ENCODE measurements around the gene FARSB. TPM values are rescaled to one million over a fixed set of nuclear protein-coding genes. Genes with fewer than 3 reads are reported as not detected.

The FARSB gene
- total RNA-seq, 4 donors from 2014 or later, result 11.1 to 14.3 (median 13.0) TPM

DNA sequence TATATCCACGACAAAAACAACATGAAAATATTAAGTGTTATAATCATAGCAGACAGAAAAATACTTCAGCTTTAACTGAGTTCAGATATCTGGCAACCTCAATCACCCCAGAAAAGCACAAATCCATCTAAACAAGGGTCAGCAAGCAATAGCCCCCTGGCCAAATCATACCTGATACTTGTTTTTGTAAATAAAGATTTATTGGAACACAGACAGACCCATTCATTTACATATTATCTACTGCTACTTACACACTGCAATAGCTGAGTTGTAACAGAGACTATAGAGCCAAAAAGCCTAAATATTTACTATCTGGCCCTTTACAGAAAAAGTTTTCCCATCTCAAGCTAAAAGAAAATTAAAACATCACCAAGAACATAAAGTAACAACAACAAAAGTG lies 12.8 kb downstream of the FARSB start:
- Histone ChIP-seq H3K27ac (no peak overlapping the region), H3K27me3 (no peaks in the 10 kb centered on the region), H3K4me3 (no peak overlapping the region), H3K4me1 (no peaks in the 10 kb centered on the region), H3K9me3 (no peaks in the 10 kb centered on the region), H3K36me3 (peaks cover 0 to 93% of the 10 kb centered on the region in 2 donors)
- 88 to 100% methylated on average over 1 of the region's 1 CpG for WGBS, 2 donors (ENCODE audit: low coverage in 1 of 2)
- TF ChIP-seq POLR2A (IDR thresholded peaks at IDR 0.05), result no peak
- no peak for TF ChIP-seq EP300 (IDR thresholded peaks at IDR 0.05)
- no peak for ATAC-seq

GRCh38 chr2:222641336-222641735 lies 14.6 kb downstream of the FARSB start:
- Histone ChIP-seq H3K4me3 (no peak overlapping the region), H3K27me3 (no peaks in the 10 kb centered on the region), H3K4me1 (no peaks in the 10 kb centered on the region), H3K36me3 (peaks cover 0 to 91% of the 10 kb centered on the region in 2 donors), H3K9me3 (no peaks in the 10 kb centered on the region), H3K27ac (no peak overlapping the region)
- WGBS, 2 donors (ENCODE audit: low coverage in 1 of 2), result 95% methylated on average over 2 of the region's 2 CpGs
- TF ChIP-seq EP300 (IDR thresholded peaks at IDR 0.05), result no peak
- no peak for TF ChIP-seq CTCF (IDR thresholded peaks at IDR 0.05)
- no peak for TF ChIP-seq POLR2AphosphoS5 (IDR thresholded peaks at IDR 0.05)
- TF ChIP-seq POLR2A (IDR thresholded peaks at IDR 0.05), result no peak
- no peak for ATAC-seq

GRCh38 chr2:222637067-222637466 lies 18.8 kb downstream of the FARSB start:
- Histone ChIP-seq H3K27ac (no peak overlapping the region), H3K36me3 (peaks cover 0 to 96% of the 10 kb centered on the region in 2 donors), H3K4me3 (no peak overlapping the region), H3K9me3 (no peaks in the 10 kb centered on the region), H3K4me1 (no peaks in the 10 kb centered on the region), H3K27me3 (no peaks in the 10 kb centered on the region)
- ATAC-seq, result no peak
- TF ChIP-seq EP300 (IDR thresholded peaks at IDR 0.05), result no peak
- no peak for TF ChIP-seq CTCF (IDR thresholded peaks at IDR 0.05)
- no peak for TF ChIP-seq POLR2AphosphoS5 (IDR thresholded peaks at IDR 0.05)
- TF ChIP-seq POLR2A (IDR thresholded peaks at IDR 0.05), result no peak
- 90 to 100% methylated on average over 1 of the region's 1 CpG for WGBS, 2 donors (ENCODE audit: low coverage in 1 of 2)

DNA sequence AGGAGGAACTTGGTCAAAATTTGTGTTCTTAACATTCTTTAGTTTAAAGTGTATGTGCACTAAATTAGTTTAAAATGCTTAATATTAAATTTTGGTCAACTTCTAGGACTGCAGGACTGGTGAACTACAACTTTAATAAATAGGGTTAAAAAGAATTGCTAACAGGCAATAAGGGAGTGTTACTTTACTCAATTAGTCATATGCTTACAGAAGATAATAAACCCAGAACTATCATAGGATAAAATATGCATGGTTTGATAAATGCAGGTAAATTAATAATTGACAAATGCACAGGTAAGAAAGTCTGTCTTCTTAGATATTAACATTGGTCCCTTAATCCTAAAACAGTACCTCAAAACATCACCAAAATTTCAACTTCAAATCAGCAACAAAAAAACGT lies 20.6 kb downstream of the FARSB start:
- Histone ChIP-seq H3K27ac (no peak overlapping the region), H3K27me3 (no peaks in the 10 kb centered on the region), H3K36me3 (peaks cover 0 to 96% of the 10 kb centered on the region in 2 donors), H3K4me1 (no peaks in the 10 kb centered on the region), H3K9me3 (no peaks in the 10 kb centered on the region), H3K4me3 (no peak overlapping the region)
- WGBS, 2 donors (ENCODE audit: low coverage in 1 of 2), result 63 to 100% methylated on average over 1 of the region's 1 CpG
- TF ChIP-seq EP300 (IDR thresholded peaks at IDR 0.05), result no peak
- TF ChIP-seq POLR2A (IDR thresholded peaks at IDR 0.05), result no peak
- no peak for TF ChIP-seq POLR2AphosphoS5 (IDR thresholded peaks at IDR 0.05)
- no peak for TF ChIP-seq CTCF (IDR thresholded peaks at IDR 0.05)
- ATAC-seq, result no peak

DNA sequence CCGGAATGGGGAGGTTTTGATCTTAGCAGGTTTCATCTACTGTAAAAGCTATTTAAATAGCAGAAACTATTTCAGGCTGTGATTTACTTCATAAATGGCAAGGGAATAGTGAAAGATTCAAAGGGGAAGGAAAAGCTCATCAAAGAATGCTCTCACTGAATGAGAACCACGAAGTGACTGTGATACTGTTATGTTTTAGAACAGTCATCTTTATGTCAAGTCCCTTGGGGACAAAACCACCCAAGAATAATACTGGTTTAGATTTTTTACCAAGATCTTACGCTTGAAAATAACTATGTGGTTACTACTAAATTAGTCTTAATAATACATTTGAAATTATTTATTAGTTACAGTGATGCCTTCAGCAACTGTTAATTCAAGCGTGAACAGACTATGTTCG lies 28.1 kb downstream of the FARSB start:
- no peak for ATAC-seq
- Histone ChIP-seq H3K4me3 (no peak overlapping the region), H3K9me3 (no peaks in the 10 kb centered on the region), H3K4me1 (no peaks in the 10 kb centered on the region), H3K36me3 (peaks cover 0 to 96% of the 10 kb centered on the region in 2 donors), H3K27ac (no peak overlapping the region), H3K27me3 (no peaks in the 10 kb centered on the region)
- no peak for TF ChIP-seq EP300 (IDR thresholded peaks at IDR 0.05)
- 79 to 90% methylated on average over 5 of the region's 5 CpGs for WGBS, 2 donors (ENCODE audit: low coverage in 1 of 2)

DNA sequence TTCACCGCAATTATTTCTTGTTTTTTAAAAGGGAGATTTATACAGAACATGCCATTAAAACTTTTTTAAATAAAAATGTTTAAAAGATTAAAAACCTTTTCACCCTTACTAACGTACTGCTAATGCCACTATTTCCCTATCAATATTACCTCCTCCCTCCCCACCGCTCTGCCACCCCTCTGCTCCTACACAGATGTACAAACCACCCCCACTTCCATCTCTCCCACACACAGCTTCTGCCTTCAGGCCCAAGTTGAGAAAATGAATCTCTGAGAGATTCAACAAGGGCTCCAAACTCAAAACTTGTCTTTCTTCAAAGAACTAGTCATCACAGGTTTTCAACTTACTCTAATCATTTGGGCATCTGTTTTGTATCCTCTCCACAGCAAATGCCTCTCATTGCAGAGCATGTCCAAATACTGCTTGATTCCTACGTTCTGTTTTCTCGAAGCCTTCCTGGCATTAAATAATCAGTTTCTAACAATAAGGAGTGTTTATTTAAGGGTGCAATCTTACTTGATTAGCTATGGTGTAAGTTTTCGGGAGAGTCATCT lies 32.1 kb downstream of the FARSB start:
- H3K27ac ChIP-seq, result no peak overlapping the region
- 54 to 71% methylated on average over 6 of the region's 6 CpGs for WGBS, 2 donors (ENCODE audit: low coverage in 1 of 2)
- H3K36me3 ChIP-seq, result peaks cover 4 to 95% of the 10 kb centered on the region in 2 donors
- H3K9me3 ChIP-seq, result no peaks in the 10 kb centered on the region
- no peak overlapping the region for H3K4me3 ChIP-seq
- no peak for ATAC-seq
- H3K27me3 ChIP-seq, result no peaks in the 10 kb centered on the region
- TF ChIP-seq CTCF (IDR thresholded peaks at IDR 0.05), result no peak
- no peak for TF ChIP-seq POLR2AphosphoS5 (IDR thresholded peaks at IDR 0.05)
- no peak for TF ChIP-seq EP300 (IDR thresholded peaks at IDR 0.05)
- no peak for TF ChIP-seq POLR2A (IDR thresholded peaks at IDR 0.05)
- no peaks in the 10 kb centered on the region for H3K4me1 ChIP-seq

Measured in gastroesophageal sphincter (tissue), 4 donors.